RKO (cell line): ENCODE data around the gene CCDC8.
"Not testable (repeated sequence)": the region's sequence is repeated elsewhere in the genome, so short reads cannot be mapped to it uniquely, and the experiment has no call there.

Experiments used
- DNase-seq: peaks from one replicate; pipeline ENCODE4 v3.0.0-alpha.2; 2016; ENCODE audit warnings: low spot score

The CCDC8 gene

GRCh38 chr19:46413262-46414031, at the start of gene CCDC8:
Gene CCDC8 (minus strand): TSS chr19:46413564. CDS start chr19:46412810, 754 bp downstream.
- no peak for DNase-seq

GRCh38 chr19:46461537-46461936, 48.2 kb upstream of the CCDC8 start:
- no peak for DNase-seq

- no peak for DNase-seq
Measured at GRCh38 chr19:46460981-46461380, 47.6 kb upstream of the CCDC8 start.

- DNase-seq: no peak
Measured at GRCh38 chr19:46460055-46460454, 46.7 kb upstream of the CCDC8 start.

- DNase-seq: no peak
Measured at GRCh38 chr19:46456930-46457329, 43.6 kb upstream of the CCDC8 start.

GRCh38 chr19:46454244-46454643, 40.9 kb upstream of the CCDC8 start:
- DNase-seq: no peak

GRCh38 chr19:46453661-46454060, 40.3 kb upstream of the CCDC8 start:
- DNase-seq: no peak

- DNase-seq: no peak
Measured at GRCh38 chr19:46452186-46452585, 38.8 kb upstream of the CCDC8 start.

- DNase-seq: no peak
Measured at GRCh38 chr19:46451352-46451751, 38.0 kb upstream of the CCDC8 start.

GRCh38 chr19:46450737-46451136, 37.4 kb upstream of the CCDC8 start:
- DNase-seq: no peak

GRCh38 chr19:46449228-46449627, 35.9 kb upstream of the CCDC8 start:
- DNase-seq: no peak

- no peak for DNase-seq
Measured at GRCh38 chr19:46448601-46449000, 35.2 kb upstream of the CCDC8 start.

GRCh38 chr19:46447824-46448223, 34.5 kb upstream of the CCDC8 start:
- no peak for DNase-seq

- DNase-seq: no peak
Measured at GRCh38 chr19:46447006-46447405, 33.6 kb upstream of the CCDC8 start.

GRCh38 chr19:46446021-46446420, 32.7 kb upstream of the CCDC8 start:
- no peak for DNase-seq

- DNase-seq: no peak
Measured at GRCh38 chr19:46442808-46443450, 29.6 kb upstream of the CCDC8 start.

GRCh38 chr19:46441866-46442265, 28.5 kb upstream of the CCDC8 start:
- no peak for DNase-seq

GRCh38 chr19:46435689-46436088, 22.3 kb upstream of the CCDC8 start:
- DNase-seq: not testable (repeated sequence)

- no peak for DNase-seq
Measured at GRCh38 chr19:46435009-46435408, 21.6 kb upstream of the CCDC8 start.

GRCh38 chr19:46433470-46433869, 20.1 kb upstream of the CCDC8 start:
- DNase-seq: not testable (repeated sequence)

GRCh38 chr19:46431824-46432223, 18.5 kb upstream of the CCDC8 start:
- no peak for DNase-seq

GRCh38 chr19:46429999-46430398, 16.6 kb upstream of the CCDC8 start:
- no peak for DNase-seq

GRCh38 chr19:46428239-46429135, 15.1 kb upstream of the CCDC8 start, which contains the start of gene PNMA8C:
Gene PNMA8C (minus strand): TSS chr19:46428936. CDS start chr19:46428359, 577 bp downstream.
- no peak for DNase-seq
